Measurements from ENCODE around the gene ATM.

The ATM gene

DNA sequence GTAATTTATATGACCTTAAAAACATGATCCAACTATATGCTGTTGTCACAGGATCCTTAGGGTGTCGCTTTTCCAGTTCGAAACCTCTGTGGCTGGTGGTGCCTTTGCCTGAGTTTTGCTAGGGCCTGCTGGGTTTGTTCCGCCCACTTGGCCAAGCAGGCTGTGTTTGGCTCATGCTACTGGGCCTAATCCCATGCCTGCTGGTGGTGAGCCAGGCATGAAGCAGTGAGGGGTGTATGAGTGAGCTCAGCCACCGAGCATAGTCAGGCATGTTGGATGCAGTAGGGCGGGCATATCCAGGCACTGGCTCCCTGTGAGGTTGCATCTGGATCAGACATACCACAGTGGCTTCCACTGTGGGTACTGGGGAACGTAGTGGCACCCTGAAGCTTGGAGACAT, 16.7 kb upstream of the ATM start:
- DNase-seq: no peak
- no peak overlapping the region for H3K27ac ChIP-seq
- no peak for TF ChIP-seq CTCF (IDR thresholded peaks at IDR 0.05; ENCODE audit: low read depth, low read length, missing control alignments)
- H3K27me3 ChIP-seq (replicated peaks): no peaks in the 10 kb centered on the region
- H3K36me3 ChIP-seq (replicated peaks): peaks cover 25% of the 10 kb centered on the region
- in situ Hi-C loops (cut with HindIII; ENCODE audit: low pct_ligation_motif_present, low sequenced_read_pairs): no loop called here
- H3K4me3 ChIP-seq (ENCODE audit: low read depth, low read length): no peak overlapping the region

GRCh38 chr11:108206969-108207682, 15.7 kb upstream of the ATM start:
- Histone ChIP-seq H3K27me3 (replicated peaks) (no peaks in the 10 kb centered on the region), H3K27ac (no peak overlapping the region), H3K4me3 (ENCODE audit: low read depth, low read length) (no peak overlapping the region), H3K36me3 (replicated peaks) (peaks cover 25% of the 10 kb centered on the region)
- in situ Hi-C loops (cut with HindIII; ENCODE audit: low pct_ligation_motif_present, low sequenced_read_pairs): no loop called here
- no peak for DNase-seq
- TF ChIP-seq CTCF (IDR thresholded peaks at IDR 0.05; ENCODE audit: low read depth, low read length, missing control alignments): no peak

DNA sequence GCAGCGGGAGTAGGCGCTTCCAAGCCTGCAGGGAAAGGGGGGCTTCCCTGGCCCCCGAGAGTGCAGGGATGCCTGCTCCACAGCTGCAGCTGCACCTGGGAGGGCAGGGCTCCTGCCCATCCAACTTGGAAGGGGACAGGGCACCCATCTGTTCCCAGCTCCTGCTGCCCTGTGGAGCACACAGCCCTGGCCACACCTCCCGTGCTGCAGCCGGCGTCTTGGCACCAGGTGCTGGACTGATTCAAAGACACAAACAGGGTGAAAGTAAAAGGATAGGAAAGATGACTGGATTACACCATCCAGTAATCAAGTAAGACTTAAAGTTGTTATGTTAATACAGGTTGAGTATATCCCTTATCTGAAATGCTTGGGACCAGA, 15.2 kb upstream of the ATM start:
- H3K27me3 ChIP-seq (replicated peaks): no peaks in the 10 kb centered on the region
- in situ Hi-C loops (cut with HindIII; ENCODE audit: low pct_ligation_motif_present, low sequenced_read_pairs): no loop called here
- DNase-seq: no peak
- no peak overlapping the region for H3K27ac ChIP-seq
- peaks cover 25% of the 10 kb centered on the region for H3K36me3 ChIP-seq (replicated peaks)
- no peak for TF ChIP-seq CTCF (IDR thresholded peaks at IDR 0.05; ENCODE audit: low read depth, low read length, missing control alignments)
- no peak overlapping the region for H3K4me3 ChIP-seq (ENCODE audit: low read depth, low read length)

DNA sequence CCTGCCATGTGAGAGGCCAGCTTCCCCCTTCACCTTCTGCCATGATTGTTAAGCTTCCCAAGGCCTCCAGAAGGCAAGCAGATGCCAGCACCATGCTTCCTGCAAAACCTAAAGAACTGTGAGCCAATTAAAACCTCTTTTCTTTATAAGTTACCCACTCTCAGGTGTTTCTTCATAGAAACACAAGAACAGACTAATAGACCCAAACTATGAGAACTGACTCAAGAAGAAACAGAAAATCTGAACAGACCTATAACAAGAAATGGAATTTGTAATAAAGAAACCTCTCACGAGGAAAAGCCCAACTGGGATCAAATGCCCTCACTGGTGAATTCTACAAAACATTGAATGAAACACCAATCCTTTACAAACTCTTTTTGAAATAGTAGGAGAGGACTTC, 12.4 kb upstream of the ATM start:
- no peak overlapping the region for H3K27ac ChIP-seq
- no peak overlapping the region for H3K4me3 ChIP-seq (ENCODE audit: low read depth, low read length)
- no peak for DNase-seq
- no peak for TF ChIP-seq CTCF (IDR thresholded peaks at IDR 0.05; ENCODE audit: low read depth, low read length, missing control alignments)
- no peaks in the 10 kb centered on the region for H3K27me3 ChIP-seq (replicated peaks)
- H3K36me3 ChIP-seq (replicated peaks): peaks cover 22% of the 10 kb centered on the region
- in situ Hi-C loops (cut with HindIII; ENCODE audit: low pct_ligation_motif_present, low sequenced_read_pairs): no loop called here

GRCh38 chr11:108213784-108214183, 9.1 kb upstream of the ATM start:
- TF ChIP-seq CTCF (IDR thresholded peaks at IDR 0.05; ENCODE audit: low read depth, low read length, missing control alignments): no peak

DNA sequence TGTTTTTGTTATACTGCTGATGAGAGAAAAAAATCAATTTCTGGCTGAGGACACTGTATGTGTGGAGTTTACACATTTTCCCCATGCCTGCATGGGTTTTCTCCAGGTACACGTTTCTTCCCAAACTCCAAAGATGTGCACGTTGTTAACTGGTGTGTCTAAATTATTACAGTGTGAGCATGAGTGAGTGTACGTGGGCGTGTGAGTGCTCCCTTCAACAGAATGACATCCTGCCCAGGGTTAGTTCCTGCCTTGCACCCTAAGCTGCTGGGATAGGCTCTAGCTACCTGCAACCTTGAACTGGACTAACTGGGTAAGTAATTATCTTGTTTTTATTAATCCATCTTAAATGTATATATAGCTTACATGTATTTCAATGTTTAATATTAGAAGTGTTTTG, 5.9 kb upstream of the ATM start:
- TF ChIP-seq CTCF (IDR thresholded peaks at IDR 0.05; ENCODE audit: low read depth, low read length, missing control alignments): no peak
- Histone ChIP-seq H3K27ac (no peak overlapping the region), H3K4me3 (ENCODE audit: low read depth, low read length) (no peak overlapping the region), H3K27me3 (replicated peaks) (no peaks in the 10 kb centered on the region), H3K36me3 (replicated peaks) (no peaks in the 10 kb centered on the region)
- in situ Hi-C loops (cut with HindIII; ENCODE audit: low pct_ligation_motif_present, low sequenced_read_pairs): no loop called here
- no peak for DNase-seq

More at GRCh38 chr11:108213784-108214183, 9.1 kb upstream of the ATM start:
- in situ Hi-C loops (cut with HindIII; ENCODE audit: low pct_ligation_motif_present, low sequenced_read_pairs): no loop called here
- DNase-seq: no peak
- Histone ChIP-seq H3K36me3 (replicated peaks) (peaks cover 6% of the 10 kb centered on the region), H3K4me3 (ENCODE audit: low read depth, low read length) (no peak overlapping the region), H3K27ac (no peak overlapping the region), H3K27me3 (replicated peaks) (no peaks in the 10 kb centered on the region)

Measured in brain microvascular endothelial cell (primary cell).